Glutamatergic neuron (in vitro differentiated cells): ENCODE measurements around the gene KCTD10. TPM values are rescaled to one million over a fixed set of nuclear protein-coding genes. Genes with fewer than 3 reads are reported as not detected.

Experiments
- DNase-seq: peaks from one replicate; pipeline ENCODE4 v3.0.0; 2022
- H3K27ac Mint-ChIP-seq: one replicate; pipeline ENCODE4 v1.8.0; 2020; ENCODE audit warnings: mild to moderate bottlenecking, mixed read lengths, inconsistent platforms; ENCODE audit not compliant: unreplicated experiment
- H3K27me3 Mint-ChIP-seq: one replicate; pipeline ENCODE4 v1.8.0; 2020; ENCODE audit warnings: mild to moderate bottlenecking, moderate library complexity, mixed read lengths, inconsistent platforms; ENCODE audit not compliant: unreplicated experiment
- H3K36me3 Mint-ChIP-seq: one replicate; pipeline ENCODE4 v1.8.0; 2020; ENCODE audit warnings: mild to moderate bottlenecking, mixed read lengths, inconsistent platforms; ENCODE audit not compliant: unreplicated experiment
- H3K4me1 Mint-ChIP-seq: one replicate; pipeline ENCODE4 v1.8.0; 2020; ENCODE audit warnings: mild to moderate bottlenecking, low read depth, mixed read lengths, inconsistent platforms; ENCODE audit not compliant: unreplicated experiment
- H3K4me3 Mint-ChIP-seq: one replicate; pipeline ENCODE4 v1.8.0; 2020; ENCODE audit warnings: mild to moderate bottlenecking, mixed read lengths, inconsistent platforms; ENCODE audit not compliant: unreplicated experiment
- H3K9me3 Mint-ChIP-seq: one replicate; pipeline ENCODE4 v1.8.0; 2020; ENCODE audit warnings: mild to moderate bottlenecking, moderate library complexity, mixed read lengths, inconsistent platforms; ENCODE audit not compliant: unreplicated experiment
- CTCF ChIP-seq: fragments of 200-600 bp; sonication (generic); IDR thresholded peaks from one replicate; pipeline ENCODE4 v1.5.0; 2021; ENCODE audit not compliant: partially characterized antibody, unreplicated experiment
- total RNA-seq: library from RNA; stranded (reverse); fragmentation: NEBNext Ultra II Directional; extraction: Animal tissue kit (Norgen Biotek cat#: 25700); gene quantifications from one replicate; pipeline ENCODE4 v1.2.1, GENCODE V29; 2021; ENCODE audit not compliant: unreplicated experiment

The KCTD10 gene
- total RNA-seq, 1 donor from 2014 or later, result 95.2 TPM

- no peaks in the 10 kb centered on the region for H3K9me3 Mint-ChIP-seq
- no peak for DNase-seq
- no peaks in the 10 kb centered on the region for H3K4me1 Mint-ChIP-seq
- H3K4me3 Mint-ChIP-seq, result no peak overlapping the region
- H3K27ac Mint-ChIP-seq, result no peak overlapping the region
- TF ChIP-seq CTCF, result no peak
- H3K36me3 Mint-ChIP-seq, result no peaks in the 10 kb centered on the region
- no peaks in the 10 kb centered on the region for H3K27me3 Mint-ChIP-seq
Observed at GRCh38 chr12:109448272-109448671, 28.8 kb downstream of the KCTD10 start.

- no peak overlapping the region for H3K4me3 Mint-ChIP-seq
- no peaks in the 10 kb centered on the region for H3K9me3 Mint-ChIP-seq
- H3K36me3 Mint-ChIP-seq, result no peaks in the 10 kb centered on the region
- H3K27ac Mint-ChIP-seq, result no peak overlapping the region
- DNase-seq, result no peak
- no peak for TF ChIP-seq CTCF
- no peaks in the 10 kb centered on the region for H3K27me3 Mint-ChIP-seq
- peaks cover under 1% of the 10 kb centered on the region for H3K4me1 Mint-ChIP-seq
Observed at GRCh38 chr12:109447482-109447881, 29.6 kb downstream of the KCTD10 start.

GRCh38 chr12:109446869-109447268, 30.2 kb downstream of the KCTD10 start:
- H3K27me3 Mint-ChIP-seq, result no peaks in the 10 kb centered on the region
- TF ChIP-seq CTCF, result no peak
- H3K4me1 Mint-ChIP-seq, result peaks cover 2% of the 10 kb centered on the region
- no peak overlapping the region for H3K4me3 Mint-ChIP-seq
- no peaks in the 10 kb centered on the region for H3K9me3 Mint-ChIP-seq
- no peak for DNase-seq
- H3K36me3 Mint-ChIP-seq, result no peaks in the 10 kb centered on the region
- no peak overlapping the region for H3K27ac Mint-ChIP-seq

GRCh38 chr12:109445191-109445609, 31.9 kb downstream of the KCTD10 start:
- H3K27ac Mint-ChIP-seq, result no peak overlapping the region
- no peaks in the 10 kb centered on the region for H3K9me3 Mint-ChIP-seq
- no peak overlapping the region for H3K4me3 Mint-ChIP-seq
- H3K27me3 Mint-ChIP-seq, result peaks cover 2% of the 10 kb centered on the region
- DNase-seq, result no peak
- no peak for TF ChIP-seq CTCF
- peaks cover 2% of the 10 kb centered on the region for H3K4me1 Mint-ChIP-seq
- no peaks in the 10 kb centered on the region for H3K36me3 Mint-ChIP-seq

- Mint-ChIP-seq H3K9me3 (no peaks in the 10 kb centered on the region), H3K27ac (no peak overlapping the region), H3K36me3 (no peaks in the 10 kb centered on the region), H3K4me3 (no peak overlapping the region), H3K27me3 (peaks cover 3% of the 10 kb centered on the region), H3K4me1 (peaks cover 2% of the 10 kb centered on the region)
- no peak for DNase-seq
- no peak for TF ChIP-seq CTCF
Observed at GRCh38 chr12:109444259-109444658, 32.8 kb downstream of the KCTD10 start.
